Activated T-helper 1 cell treated with anti-CD3 and anti-CD28 coated beads, Interleukin-2, amount 50 U/mL, for 16 hours (primary cell): ENCODE data around the gene ZNF48.

ENCODE experiments used
- DNase-seq, 2 donors: peaks; one replicate each; pipeline ENCODE4 v3.0.0-alpha.2; 2020; ENCODE audit warnings: low read depth in 1 of 2, low spot score in 1 of 2

ZNF48 gene

GRCh38 chr16:30358577-30358936 lies 36.7 kb upstream of the ZNF48 start:
- DNase-seq = no peak

GRCh38 chr16:30358990-30359870 lies 36.0 kb upstream of the ZNF48 start:
- no peak for DNase-seq

GRCh38 chr16:30359871-30360170 lies 35.4 kb upstream of the ZNF48 start:
- no peak for DNase-seq

GRCh38 chr16:30361180-30361579 lies 34.0 kb upstream of the ZNF48 start:
- DNase-seq = no peak

- no peak for DNase-seq
Measured at GRCh38 chr16:30365200-30365599, 30.0 kb upstream of the ZNF48 start.

- no peak for DNase-seq
Measured at GRCh38 chr16:30366511-30366910, 28.7 kb upstream of the ZNF48 start.

- no peak for DNase-seq
Measured at GRCh38 chr16:30367349-30368009, 27.7 kb upstream of the ZNF48 start.

GRCh38 chr16:30368122-30368791 lies 27.0 kb upstream of the ZNF48 start:
- no peak for DNase-seq

GRCh38 chr16:30368792-30369090 lies 26.5 kb upstream of the ZNF48 start:
- DNase-seq = no peak

GRCh38 chr16:30369091-30369937 lies 25.9 kb upstream of the ZNF48 start:
- DNase-seq = no peak

GRCh38 chr16:30369938-30370455 lies 25.2 kb upstream of the ZNF48 start:
- no peak for DNase-seq

- peak; percentile 96 to 97 for DNase-seq
Measured at GRCh38 chr16:30370456-30371247, 24.6 kb upstream of the ZNF48 start, which contains the start of gene TBC1D10B. Gene TBC1D10B (minus strand): TSS chr16:30370494. CDS start chr16:30370183, 311 bp downstream.

GRCh38 chr16:30371248-30371816 lies 23.9 kb upstream of the ZNF48 start:
- DNase-seq = no peak

GRCh38 chr16:30372038-30372712 lies 23.0 kb upstream of the ZNF48 start:
- no peak for DNase-seq

GRCh38 chr16:30372725-30373124 lies 22.5 kb upstream of the ZNF48 start:
- DNase-seq = no peak

GRCh38 chr16:30374538-30374937 lies 20.7 kb upstream of the ZNF48 start, which contains the start of gene MYL11:
Gene MYL11 (plus strand): TSS chr16:30374802. CDS start chr16:30374858, 56 bp downstream.
- no peak for DNase-seq

GRCh38 chr16:30375864-30376263 lies 19.4 kb upstream of the ZNF48 start:
- DNase-seq = no peak

- no peak for DNase-seq
Measured at GRCh38 chr16:30376461-30376902, 18.7 kb upstream of the ZNF48 start.
